GM12892 (cell line): ENCODE measurements around the gene CALM3. TPM values are rescaled to one million over a fixed set of nuclear protein-coding genes. Genes with fewer than 3 reads are reported as not detected.
"Not testable (repeated sequence)": the region's sequence is repeated elsewhere in the genome, so short reads cannot be mapped to it uniquely, and the experiment has no call there.

Experiments
- DNase-seq: peaks from one replicate; pipeline ENCODE4 v3.0.0; 2011; ENCODE audit not compliant: insufficient read length
- FAIRE-seq: peaks from 2 replicates; lab custom pipeline; 2011; peaks lifted over from hg19 to GRCh38; lab: Jason Lieb, UNC
- POLR2A ChIP-seq: IDR thresholded peaks from 2 replicates; pipeline ENCODE4 v1.6.1; 2011; ENCODE audit warnings: low read depth, low read length, control low read depth
- POLR2AphosphoS5 ChIP-seq: IDR thresholded peaks from 2 replicates; pipeline ENCODE4 v1.6.1; 2011; ENCODE audit warnings: low read depth, low read length, control low read depth
- TAF1 ChIP-seq: IDR thresholded peaks from 2 replicates; pipeline ENCODE4 v1.6.1; 2011; ENCODE audit warnings: low read depth, mild to moderate bottlenecking, control low read depth, low read length, borderline replicate concordance
- polyA plus RNA-seq: library from polyadenylated mRNA; unstranded; fragments of >200 nt; gene quantifications from one replicate; pipeline ENCODE4 v1.2.1, GENCODE V29; 2012; ENCODE audit warnings: missing spikeins, inconsistent platforms; ENCODE audit not compliant: missing spikeins

Gene CALM3
- polyA plus RNA-seq, result 340 TPM

DNA sequence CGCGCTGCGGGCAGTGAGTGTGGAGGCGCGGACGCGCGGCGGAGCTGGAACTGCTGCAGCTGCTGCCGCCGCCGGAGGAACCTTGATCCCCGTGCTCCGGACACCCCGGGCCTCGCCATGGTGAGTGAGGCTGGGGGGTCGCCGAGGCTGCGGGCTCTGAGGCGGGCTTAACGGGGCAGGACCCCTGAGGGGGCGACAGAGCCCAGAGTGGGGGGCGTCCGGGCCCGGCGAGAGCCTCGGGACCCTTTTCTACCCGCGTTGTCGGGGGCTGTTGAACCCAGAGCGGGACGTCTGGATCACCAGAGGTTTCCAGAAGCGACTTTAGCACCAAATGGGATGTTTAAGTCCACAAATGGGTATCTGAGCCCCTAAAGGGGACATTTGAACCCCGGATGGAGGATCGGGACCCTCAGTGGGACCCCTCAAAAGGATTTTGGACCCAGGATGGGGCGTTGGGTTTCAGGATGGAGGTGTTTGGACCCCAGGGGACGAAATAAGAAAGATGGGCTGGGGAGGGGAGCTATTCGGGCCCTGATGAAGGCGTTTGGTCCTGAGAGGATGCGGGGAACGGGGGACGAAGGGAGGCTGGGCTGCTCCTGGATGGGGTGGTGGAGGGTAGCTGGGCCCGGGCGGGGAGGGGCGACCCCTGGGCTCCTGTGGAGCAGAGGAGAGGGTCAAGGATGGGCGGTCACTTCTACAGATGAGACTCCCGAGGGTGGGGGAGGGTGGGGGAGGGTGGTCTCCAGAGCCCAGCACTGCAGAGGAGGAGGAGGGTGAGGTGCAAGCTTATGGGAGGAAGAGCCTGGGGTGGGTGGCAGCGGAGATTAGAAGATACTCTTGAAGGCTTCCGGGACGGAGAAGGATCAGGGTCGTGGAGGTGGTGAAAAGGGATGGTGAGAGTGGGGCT, at the start of gene CALM3:
Gene CALM3, plus strand, starts transcription at position 13 of the 907 bp plus-strand sequence. Its CDS starts 105 bp downstream, at position 118.
- FAIRE-seq (no peak), DNase-seq (no peak)
- peak; percentile 61; the same call in 1 of the 2 replicates for TF ChIP-seq POLR2AphosphoS5
- peak; percentile 88 for TF ChIP-seq POLR2A
- no peak; the same call in 1 of the 2 replicates for TF ChIP-seq TAF1

DNA sequence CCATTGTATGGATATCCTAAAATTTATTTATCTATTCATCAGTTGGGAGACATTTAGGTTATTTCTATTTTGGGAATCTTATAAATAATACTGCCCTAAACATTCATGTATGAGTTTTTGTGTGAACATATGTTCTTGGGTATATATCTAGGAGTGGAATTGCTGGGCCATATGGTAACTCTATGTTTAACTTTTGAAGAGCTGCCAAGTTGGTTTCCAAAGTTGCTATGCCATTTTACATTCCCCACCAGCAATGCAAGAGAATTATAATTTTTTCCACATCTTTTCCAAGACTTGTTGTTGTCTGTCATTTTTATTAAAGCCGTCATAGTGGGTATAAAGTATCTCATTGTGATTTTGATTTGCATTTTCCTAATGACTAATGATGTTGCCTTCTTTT, 48.2 kb upstream of the CALM3 start:
- TF ChIP-seq TAF1 (no peak), POLR2AphosphoS5 (no peak), POLR2A (no peak)
- no peak for FAIRE-seq
- DNase-seq, result no peak

DNA sequence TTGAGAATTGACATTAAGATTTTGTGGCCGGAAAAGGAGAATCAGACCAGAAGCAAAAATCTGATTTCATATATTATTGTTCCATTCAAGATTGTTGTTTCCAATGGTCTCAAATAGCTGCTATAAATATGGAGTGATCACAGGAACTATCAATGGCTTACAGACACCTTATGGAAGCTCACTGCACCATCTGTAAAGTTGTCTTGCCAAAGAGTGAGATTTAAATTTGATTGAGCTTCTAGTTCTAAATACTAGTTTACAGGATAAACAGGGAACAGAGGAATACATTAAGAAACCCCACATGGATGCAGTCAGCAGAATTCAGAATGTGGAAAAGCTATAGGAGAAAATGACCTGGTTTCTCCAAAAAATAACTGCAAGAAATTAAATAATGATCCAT, 47.0 kb upstream of the CALM3 start:
- DNase-seq (no peak), FAIRE-seq (no peak)
- TF ChIP-seq TAF1, result no peak
- TF ChIP-seq POLR2A, result no peak
- TF ChIP-seq POLR2AphosphoS5, result no peak

DNA sequence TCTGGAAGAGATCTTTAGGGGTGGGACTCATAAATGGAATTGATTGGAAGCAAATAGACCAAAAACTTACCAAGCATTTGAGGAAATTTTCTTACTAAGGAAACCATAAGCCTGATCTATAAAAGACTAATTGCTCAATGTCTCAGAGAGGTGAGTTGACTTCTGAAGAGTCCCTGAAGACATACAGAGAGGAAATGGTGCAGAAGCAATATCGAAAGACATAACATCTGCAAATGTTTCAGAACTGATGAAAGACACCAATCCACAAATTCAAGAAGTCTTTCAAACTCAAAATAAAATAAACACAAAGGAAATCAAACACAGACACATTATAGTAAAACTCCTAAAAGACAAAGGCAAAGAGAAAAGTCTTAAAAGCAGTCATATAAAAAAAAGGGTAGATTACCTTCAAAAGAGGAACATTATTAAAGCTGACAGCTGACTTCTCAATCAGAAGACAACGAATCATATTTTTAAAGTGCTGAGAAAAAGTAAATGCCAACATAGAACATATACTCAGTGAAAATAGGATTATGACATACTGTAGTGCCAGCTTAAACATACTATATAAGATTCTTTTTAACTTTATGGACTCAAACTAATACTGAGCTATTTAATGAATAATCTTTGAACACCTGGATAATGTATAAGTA, 45.4 kb upstream of the CALM3 start:
- TF ChIP-seq POLR2AphosphoS5, result no peak
- TF ChIP-seq POLR2A, result no peak
- TF ChIP-seq TAF1, result no peak
- FAIRE-seq (no peak), DNase-seq (no peak)

DNA sequence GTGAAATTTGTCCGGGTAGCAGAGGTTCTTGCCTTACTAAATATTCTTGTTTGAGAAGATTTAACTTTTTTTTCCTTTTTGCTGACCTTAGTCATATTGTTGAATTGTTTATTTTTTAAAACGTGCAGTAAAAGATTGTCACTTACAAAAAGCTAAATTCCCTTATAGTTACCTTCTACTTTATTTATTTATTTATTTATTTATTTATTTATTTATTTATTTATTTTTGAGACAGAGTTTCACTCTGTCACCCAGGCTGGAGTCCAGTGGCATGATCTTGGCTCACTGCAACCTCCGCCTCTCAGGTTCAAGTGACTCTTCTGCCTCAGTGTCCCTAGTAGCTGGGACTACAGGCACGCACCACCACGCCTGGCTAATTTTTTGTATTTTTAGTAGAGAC, 44.7 kb upstream of the CALM3 start:
- not testable (repeated sequence) for DNase-seq, FAIRE-seq

DNA sequence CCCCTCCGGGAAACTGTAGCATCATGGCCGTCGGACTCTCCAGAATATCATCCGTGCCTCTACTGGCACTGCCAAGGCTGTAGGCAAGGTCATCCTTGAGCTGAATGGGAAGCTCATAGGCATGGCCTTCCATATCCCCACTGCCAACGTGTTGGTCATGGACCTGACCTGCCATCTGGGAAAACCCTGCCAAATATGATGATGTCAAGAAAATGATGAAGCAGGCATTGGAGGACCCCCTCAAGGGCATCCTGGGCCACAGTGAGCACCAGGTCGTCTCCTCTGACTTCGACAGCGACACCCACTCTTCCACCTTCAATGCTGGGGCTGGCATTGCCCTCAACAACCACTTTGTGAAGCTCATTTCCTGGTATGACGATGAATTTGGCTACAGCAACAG, 41.9 kb upstream of the CALM3 start:
- TF ChIP-seq POLR2AphosphoS5 (no peak), POLR2A (no peak), TAF1 (no peak)
- DNase-seq (no peak), FAIRE-seq (no peak)

DNA sequence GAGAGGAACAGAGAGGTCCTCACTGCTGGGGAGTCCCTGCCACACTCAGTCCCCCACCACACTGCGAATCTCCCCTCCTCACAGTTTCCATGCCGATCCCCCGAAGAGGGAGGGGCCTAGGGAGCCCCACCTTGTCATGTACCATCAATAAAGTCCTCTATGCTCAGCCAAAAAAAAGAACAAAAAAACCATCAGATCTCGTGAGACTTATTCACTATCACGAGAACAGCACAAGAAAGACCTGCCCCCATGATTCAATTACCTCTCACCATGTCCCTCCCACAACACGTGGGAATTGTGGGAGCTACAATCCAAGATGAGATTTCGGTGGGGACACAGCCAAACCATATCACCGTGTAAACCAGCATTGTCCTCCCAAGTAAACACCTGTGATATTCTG, 41.5 kb upstream of the CALM3 start:
- not testable (repeated sequence) for DNase-seq, FAIRE-seq

DNA sequence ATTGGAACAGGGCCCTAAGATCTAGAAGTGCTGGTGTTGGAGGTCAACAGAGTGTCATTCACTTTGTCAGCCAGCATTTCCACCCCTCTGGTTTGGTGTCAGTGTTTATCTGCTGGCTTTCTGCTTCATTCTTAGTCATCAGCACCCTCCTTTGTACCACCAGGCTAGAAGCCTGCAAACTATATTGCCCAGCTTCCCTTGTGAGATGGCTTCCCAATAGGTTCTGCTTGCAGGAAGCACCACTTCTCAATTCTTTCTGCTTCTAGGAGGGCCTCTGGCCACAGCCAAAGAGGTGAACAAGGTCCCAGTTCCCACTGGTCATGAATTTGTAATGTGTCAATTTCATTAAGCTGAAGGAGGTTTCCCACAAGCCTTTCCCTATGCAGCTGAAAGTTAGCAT, 36.4 kb upstream of the CALM3 start:
- FAIRE-seq, result no peak
- TF ChIP-seq POLR2AphosphoS5 (no peak), TAF1 (no peak), POLR2A (no peak)
- DNase-seq, result no peak

DNA sequence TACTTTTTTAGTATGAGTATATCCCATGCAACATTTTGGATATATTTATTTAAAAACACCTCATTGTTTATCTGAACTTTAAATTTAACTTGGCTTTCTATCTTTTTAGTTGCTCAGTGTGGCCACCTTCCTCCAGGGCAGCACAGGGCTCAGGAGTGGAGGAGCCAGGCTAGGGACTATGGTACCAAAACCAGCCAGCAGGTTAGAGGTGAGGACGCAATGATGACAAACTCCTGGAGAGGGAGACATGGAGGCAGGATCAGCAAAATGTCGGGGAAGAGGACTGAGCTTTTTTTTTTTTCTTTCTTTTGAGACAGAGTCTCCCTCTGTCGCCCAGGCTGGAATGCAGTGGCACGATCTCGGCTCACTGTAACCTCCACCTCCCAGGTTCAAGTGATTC, 29.6 kb upstream of the CALM3 start:
- no peak for DNase-seq
- FAIRE-seq, result no peak
- TF ChIP-seq TAF1 (no peak), POLR2AphosphoS5 (no peak), POLR2A (no peak)

DNA sequence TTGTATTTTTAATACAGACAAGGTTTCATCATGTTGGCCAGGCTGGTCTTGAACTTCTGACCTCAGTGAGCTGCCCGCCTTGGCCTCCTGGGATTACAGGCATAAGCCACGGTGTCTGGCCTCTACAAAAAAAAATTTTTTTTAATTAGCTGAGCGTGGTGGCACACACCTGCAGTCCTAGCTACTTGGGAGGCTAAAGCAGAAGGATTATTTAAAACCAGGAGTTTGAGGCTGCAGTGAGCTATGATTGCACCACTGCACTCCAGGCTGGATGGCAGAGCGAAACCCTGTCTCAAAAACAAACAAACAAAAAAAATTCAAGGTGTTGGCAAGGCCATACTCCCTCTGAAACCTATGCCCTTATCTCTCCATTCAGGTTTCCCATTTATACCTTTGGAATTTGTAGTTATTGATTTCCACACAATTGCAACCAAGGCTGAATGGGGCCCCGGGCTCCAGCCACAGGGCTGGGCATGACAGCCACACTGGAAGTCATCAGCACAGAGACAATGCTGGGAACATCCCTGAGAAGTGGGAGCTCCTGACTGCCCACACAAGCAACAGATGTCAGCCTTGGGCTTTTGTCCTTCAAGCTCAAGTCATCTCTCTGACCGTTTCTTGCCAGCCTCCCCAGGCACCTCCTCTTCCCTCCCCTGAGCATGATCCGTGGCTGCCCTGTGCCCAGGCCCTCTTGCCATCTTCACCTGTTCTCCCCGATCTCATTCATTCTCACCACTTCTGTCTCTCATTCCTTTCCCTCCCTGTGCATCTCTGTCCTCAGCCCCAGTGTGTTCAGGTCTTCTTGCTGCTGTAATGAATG, 27.2 kb upstream of the CALM3 start:
- FAIRE-seq, result no peak
- TF ChIP-seq POLR2A, result no peak
- no peak for TF ChIP-seq TAF1
- TF ChIP-seq POLR2AphosphoS5, result no peak
- no peak for DNase-seq

DNA sequence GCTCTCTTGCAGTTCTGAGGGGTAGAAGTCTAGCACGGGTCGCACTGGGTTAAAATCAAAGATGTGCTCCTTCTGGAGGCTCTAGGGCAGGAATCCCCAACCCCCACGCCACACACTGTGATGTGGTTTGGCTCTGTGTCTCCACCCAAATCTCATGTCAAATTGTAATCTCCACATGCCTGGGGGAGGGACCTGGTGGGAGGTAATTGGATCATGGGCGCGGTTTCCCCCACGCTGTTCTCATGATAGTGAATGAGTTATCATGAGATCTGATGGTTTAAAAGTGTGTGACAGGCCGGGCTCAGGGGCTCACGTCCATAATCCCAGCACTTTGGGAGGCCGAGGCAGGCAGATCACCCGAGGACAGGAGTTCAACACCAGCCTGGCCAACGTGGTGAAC, 26.6 kb upstream of the CALM3 start:
- no peak for FAIRE-seq
- no peak for TF ChIP-seq TAF1
- no peak for TF ChIP-seq POLR2AphosphoS5
- TF ChIP-seq POLR2A, result no peak
- DNase-seq, result no peak

DNA sequence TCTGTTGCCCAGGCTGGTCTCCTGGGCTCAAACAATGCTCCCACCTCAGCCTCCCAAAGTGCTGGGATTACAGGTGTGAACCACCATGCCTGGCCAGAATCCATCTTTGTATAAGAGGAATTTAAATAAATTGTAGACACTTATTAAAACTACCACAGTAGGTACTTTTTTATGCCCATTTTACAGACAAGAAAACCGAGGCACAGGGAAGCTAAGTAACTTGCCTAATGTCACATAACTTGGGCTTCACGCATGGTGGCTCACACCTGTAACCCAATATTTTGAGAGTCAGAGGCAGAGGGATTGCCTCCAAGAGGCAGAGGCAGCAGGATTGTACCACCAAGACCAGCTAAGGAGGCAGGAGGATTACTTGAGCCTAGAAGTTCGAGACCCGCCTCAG, 22.7 kb upstream of the CALM3 start:
- TF ChIP-seq POLR2A (no peak), POLR2AphosphoS5 (no peak), TAF1 (no peak)
- DNase-seq (no peak), FAIRE-seq (no peak)
